Measurements from ENCODE around the gene CPS1. TPM values are rescaled to one million over a fixed set of nuclear protein-coding genes. Genes with fewer than 3 reads are reported as not detected.

The CPS1 gene
- total RNA-seq, result 0.51 and 3.1 TPM in 2 replicates

GRCh38 chr2:210556329-210556980 lies at the start of gene CPS1:
CPS1 (plus strand) TSS chr2:210556599; CDS start chr2:210556734, 135 bp downstream.
- no peak for DNase-seq (ENCODE audit: low read depth in 2 of 2)

DNA sequence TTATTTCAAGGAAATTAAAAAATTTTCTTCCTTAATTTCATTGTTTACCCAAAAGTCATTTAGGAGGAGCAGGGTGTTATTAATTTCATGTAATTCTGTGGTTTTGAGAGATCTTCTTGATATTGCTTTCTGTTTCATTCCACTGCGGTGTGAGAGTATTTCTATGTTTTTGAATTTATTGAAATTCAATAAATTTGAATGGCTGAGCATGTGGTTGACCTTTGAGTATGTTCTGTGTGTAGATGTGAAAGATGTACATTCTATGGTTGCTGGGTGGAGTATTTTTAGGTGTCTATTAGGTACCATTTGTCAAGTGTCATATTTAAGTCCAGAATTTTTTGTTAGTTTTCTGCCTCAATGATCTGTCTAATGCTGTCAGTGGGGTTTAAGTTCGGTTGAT lies 40.5 kb upstream of the CPS1 start:
- DNase-seq (ENCODE audit: low read depth in 2 of 2), result no peak

DNA sequence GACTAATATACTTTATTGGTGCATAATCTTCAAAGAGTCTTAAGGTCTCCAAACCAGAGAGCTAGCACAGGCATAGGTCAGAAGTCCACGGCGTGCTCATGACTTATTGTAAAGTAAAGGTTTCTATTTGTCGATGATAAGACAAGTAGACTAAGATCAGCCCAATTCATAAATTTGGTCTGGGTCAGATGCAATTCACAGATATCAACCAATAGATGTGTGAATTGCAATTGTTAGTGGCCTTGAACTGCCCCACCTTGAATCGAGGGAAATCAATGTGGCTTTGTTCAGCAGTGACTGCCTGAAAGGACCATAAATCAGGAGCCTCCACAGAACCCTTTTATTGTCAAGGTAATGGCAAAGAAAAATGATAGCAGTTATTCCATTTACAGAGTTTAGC lies 39.1 kb upstream of the CPS1 start:
- DNase-seq (ENCODE audit: low read depth in 2 of 2), result no peak

GRCh38 chr2:210519594-210519993 lies 36.8 kb upstream of the CPS1 start:
- no peak for DNase-seq (ENCODE audit: low read depth in 2 of 2)

- DNase-seq (ENCODE audit: low read depth in 2 of 2), result no peak
Observed at GRCh38 chr2:210522399-210522798, 34.0 kb upstream of the CPS1 start.

DNA sequence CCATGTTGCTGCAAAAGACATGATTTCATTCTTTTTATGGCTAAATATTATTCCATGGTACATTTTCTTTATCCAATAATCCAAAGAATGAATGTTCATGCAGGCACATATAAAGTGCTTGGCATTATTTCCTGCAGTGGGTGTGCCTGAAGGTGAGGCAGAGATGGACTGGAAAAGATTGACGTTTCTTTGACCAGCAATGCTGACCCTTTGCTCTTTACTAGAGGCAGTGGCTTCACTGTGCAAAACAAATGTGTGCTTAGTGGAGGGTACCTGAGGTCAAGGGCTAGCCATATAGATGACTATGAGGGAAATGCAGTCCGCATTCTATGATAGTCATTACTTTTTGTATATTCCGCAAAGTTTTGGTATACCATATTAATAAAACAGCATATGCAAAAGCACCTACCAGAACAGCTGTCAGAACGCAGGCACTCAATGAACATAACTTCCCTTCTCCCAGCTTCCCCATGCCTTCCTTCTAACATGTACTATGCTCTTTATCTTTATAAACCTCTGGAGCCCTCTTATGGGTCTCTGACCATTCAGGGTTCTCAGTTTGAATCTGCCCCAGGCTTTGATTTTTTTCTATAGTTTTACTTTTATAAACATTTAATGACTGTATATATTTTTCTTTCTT lies 32.6 kb upstream of the CPS1 start:
- no peak for DNase-seq (ENCODE audit: low read depth in 2 of 2)

DNA sequence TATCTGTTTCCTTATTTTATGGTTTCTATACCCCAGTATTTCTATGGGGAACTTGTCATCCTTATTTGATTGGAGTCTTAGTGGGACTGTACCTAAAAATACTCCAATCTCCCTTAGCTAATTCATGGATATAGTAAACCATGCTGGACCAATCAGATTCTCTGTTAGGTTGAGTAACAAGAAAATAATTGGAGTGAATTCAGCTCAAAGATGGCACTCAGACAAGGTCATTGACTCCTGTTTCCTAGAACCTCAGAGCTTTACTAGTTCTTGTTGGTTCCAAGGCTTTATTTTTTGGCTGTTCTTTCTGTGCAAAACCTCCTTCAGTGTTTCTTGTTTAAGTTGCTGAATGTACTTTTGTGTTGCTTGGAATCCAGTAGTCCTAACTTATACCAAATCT lies 31.9 kb upstream of the CPS1 start:
- DNase-seq (ENCODE audit: low read depth in 2 of 2), result no peak

DNA sequence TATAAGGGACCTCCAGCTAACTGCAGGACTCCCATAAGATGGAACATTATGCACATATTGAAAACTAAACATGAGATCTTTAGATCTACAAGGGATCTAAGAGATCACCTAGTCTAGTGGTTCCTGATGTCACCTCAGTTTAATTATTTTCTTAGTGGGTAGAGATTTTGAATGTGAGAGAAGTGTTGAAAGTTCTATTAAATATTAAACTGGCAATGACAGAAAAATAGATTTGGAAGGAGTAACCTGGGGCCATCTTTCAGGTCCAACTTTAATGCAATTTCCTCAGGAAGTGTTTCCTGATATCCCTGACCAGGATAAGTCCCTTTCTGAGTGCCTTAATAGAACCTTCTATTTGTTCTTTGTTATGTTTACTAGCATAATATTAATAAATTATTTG lies 29.1 kb upstream of the CPS1 start:
- DNase-seq (ENCODE audit: low read depth in 2 of 2), result no peak

DNA sequence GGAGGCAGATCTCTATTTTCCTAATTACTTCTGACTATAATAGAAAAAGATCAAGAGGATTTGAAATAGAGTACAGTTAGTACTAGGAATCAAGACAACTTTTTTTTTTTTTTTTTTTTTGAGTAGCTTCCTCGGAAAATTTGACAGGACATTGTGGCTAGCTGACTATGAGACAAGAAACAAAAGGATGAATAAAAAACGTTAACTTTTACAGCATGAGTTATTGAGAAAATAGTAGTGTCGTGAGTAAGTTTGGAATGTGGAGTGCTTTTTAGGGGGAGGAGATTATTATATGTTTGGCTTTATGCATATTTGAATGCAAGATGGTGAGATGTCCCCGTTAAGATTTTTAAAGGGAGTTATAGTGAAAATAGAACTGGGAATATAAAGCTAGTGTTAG lies 27.7 kb upstream of the CPS1 start:
- DNase-seq (ENCODE audit: low read depth in 2 of 2), result no peak

DNA sequence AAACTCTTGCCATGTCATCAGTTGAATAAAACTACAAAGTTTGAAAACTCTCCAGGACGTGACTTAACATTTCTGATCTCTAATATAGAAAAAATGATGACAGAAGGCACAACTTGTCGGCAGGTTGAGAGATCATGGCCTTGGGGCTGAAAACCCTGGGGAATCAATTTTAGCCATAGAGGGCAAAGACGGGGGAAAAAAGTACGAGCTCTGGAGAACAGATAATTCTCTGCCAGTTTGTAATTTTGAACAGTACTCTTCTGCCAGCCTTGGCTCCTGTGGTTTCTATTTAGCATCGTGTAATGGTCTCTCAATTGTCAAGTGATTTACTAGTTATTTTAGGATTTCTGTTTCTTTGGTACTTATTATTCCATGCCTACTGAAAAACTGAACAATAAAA lies 25.3 kb upstream of the CPS1 start:
- no peak for DNase-seq (ENCODE audit: low read depth in 2 of 2)

DNA sequence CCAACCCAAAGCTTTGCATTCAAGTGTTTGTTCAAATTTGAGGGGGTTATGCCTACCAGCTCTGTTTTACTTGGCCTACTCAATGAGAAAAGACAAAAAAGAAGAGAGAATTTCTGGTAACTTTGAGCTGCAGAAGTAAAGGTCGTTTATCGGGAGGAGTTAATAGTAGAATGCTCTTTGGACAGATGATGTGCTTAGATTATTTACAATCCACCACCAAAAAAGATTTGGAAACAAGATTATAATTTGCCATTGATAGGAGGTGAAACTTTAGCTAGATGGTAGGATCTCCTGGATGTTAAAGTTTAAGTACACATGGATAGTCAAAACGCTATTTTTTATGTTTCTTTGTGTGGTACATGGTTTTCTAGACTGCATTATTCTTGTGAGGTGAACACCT lies 24.9 kb upstream of the CPS1 start:
- no peak for DNase-seq (ENCODE audit: low read depth in 2 of 2)

GRCh38 chr2:210533389-210533788 lies 23.0 kb upstream of the CPS1 start:
- DNase-seq (ENCODE audit: low read depth in 2 of 2), result no peak

DNA sequence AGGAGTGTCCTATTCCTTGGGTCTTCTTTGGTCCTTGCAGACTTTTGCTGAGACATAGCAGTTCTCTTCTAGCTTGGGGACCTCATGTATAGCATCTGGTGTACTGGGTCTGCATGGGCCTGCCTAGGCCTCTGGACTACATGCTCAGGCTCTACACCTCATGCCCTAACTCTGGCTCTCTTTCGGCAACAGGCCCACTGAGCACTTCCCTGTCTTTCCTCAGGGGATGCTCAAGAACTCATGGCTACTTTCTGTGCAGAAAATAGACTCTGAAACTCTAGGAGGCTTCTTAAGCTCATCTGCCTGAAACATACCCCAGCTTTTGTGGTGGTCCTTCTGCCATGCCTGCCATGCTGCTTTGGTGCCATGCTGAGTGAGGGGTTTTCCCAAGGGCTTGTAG lies 21.5 kb upstream of the CPS1 start:
- DNase-seq (ENCODE audit: low read depth in 2 of 2), result no peak

DNA sequence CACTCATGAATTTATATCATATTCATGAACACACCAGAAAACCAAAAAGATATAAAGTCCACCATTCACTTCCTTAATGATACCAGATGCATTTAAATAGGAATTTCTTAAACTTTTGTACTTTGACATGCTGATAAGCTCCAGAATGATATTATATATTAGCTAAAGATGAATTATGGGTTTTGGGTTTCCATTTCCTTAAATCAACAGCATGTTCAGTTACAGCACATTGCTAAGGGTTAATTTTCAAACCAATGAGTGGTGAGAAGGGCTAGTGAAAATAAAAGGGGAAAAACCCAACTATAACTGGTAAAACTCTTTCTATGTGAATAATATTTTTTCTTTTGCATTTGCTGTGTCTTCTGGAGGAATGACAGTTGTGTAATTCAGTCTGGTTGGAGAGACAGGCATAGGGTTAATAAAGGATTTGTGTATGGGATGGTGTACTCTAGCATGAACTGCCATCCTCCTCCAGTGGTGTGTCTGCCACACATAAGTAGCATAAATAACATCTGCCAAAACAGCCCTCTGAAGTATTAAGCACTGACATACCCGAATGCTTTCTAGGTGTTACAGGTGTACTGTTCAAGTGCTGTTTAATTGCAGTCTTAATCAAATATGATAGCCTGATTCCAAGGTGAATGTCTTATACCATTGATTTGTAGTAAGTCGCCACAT lies 19.3 kb upstream of the CPS1 start:
- DNase-seq (ENCODE audit: low read depth in 2 of 2), result no peak

DNA sequence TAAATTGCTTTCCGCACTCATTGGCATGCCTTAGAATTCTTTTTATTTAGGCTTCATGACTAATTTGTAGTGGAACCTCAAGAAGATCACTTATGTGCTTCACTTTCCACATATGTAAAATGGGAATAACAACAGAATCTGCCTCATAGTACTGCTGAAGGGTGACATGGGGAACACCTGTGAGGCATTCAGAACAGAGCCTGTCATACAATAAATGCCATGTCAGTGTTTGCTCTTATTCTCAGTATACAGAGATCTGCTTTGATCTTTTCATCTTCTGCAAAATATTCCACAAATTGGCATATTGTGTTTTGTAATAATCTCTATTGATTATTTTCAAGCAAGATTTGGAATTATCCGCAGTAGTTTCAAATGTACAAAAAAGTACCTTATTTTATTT lies 17.4 kb upstream of the CPS1 start:
- DNase-seq (ENCODE audit: low read depth in 2 of 2), result no peak

GRCh38 chr2:210539578-210540416 lies 16.6 kb upstream of the CPS1 start:
- DNase-seq (ENCODE audit: low read depth in 2 of 2), result no peak

DNA sequence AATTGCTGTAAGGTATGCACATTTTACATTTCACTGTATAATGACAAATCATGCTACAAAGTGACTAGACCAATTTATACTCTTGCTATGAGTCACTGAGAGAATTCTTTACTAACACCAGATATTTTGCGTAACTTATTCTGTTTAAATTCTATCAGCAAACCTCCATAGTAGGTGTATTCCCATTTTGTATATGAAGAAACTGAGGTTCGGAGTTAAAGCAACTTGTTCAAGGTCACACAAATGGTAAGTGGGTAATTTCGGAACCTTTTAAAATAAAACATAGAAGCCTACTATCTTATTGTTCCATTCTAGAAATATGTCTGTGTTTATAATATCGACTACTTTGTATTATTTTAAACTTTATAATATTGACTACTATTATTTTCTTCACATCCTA lies 15.9 kb upstream of the CPS1 start:
- DNase-seq (ENCODE audit: low read depth in 2 of 2), result no peak

GRCh38 chr2:210540900-210541289 lies 15.5 kb upstream of the CPS1 start:
- no peak for DNase-seq (ENCODE audit: low read depth in 2 of 2)

- DNase-seq (ENCODE audit: low read depth in 2 of 2), result no peak
Observed at GRCh38 chr2:210541290-210541902, 15.0 kb upstream of the CPS1 start.

- no peak for DNase-seq (ENCODE audit: low read depth in 2 of 2)
Observed at GRCh38 chr2:210544007-210544590, 12.3 kb upstream of the CPS1 start.

DNA sequence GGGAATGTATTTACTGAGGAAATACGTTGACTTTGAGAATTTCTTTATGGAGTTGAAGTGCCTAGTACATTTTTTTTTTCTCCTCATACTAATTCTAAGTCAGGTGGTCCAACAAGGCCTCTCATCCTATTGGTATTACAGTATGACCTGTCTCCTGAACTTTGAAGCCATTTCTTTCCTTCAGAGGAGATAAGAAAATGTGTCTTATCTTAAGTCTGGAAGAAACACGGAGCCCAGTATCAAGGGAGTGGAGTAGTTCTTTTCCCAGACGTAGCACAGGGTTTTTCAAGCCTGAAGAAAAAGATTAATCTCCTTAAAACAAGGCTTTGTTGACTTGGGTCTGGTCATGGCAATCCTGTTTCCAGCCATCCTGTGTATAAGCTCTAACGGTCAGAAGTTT lies 11.6 kb upstream of the CPS1 start:
- DNase-seq (ENCODE audit: low read depth in 2 of 2), result no peak

All from dermis microvascular lymphatic vessel endothelial cell (primary cell).